Gastroesophageal sphincter (tissue), 3 donors: ENCODE data around the gene TM4SF5.

Experiments used
- CTCF ChIP-seq, 4 experiments: fragments of 200-600 bp in 2 of 4; fragments of 450-650 bp in 2 of 4; sonication (generic) in 1 of 4; IDR thresholded peaks; one replicate each; pipeline ENCODE4 v1.5.1; 2017 to 2019; ENCODE audit warnings: antibody characterized with exemption in 4 of 4, mild to moderate bottlenecking in 2 of 4, moderate library complexity in 2 of 4
- POLR2A ChIP-seq, 2 donors: fragments of 450-650 bp; IDR thresholded peaks; one replicate each; pipeline ENCODE4 v1.6.1; 2017; ENCODE audit warnings: antibody characterized with exemption in 2 of 2, mild to moderate bottlenecking in 2 of 2, moderate library complexity in 1 of 2
- POLR2AphosphoS5 ChIP-seq: sonication (generic); formaldehyde crosslinking; IDR thresholded peaks from one replicate; pipeline ENCODE4 v1.6.1; 2017; ENCODE audit warnings: antibody characterized with exemption

GRCh38 chr17:4740584-4740983 is 31.1 kb upstream of the TM4SF5 start:
- no peak for TF ChIP-seq CTCF (IDR thresholded peaks at IDR 0.05)
- no peak for TF ChIP-seq POLR2A (IDR thresholded peaks at IDR 0.05)
- no peak for TF ChIP-seq POLR2AphosphoS5
